ENCODE measurements around the gene BTBD2. TPM values are rescaled to one million over a fixed set of nuclear protein-coding genes. Genes with fewer than 3 reads are reported as not detected.
A peak's percentile ranks its signal among the peaks of the same experiment; 100 is the strongest.

Gene BTBD2
- total and polyA plus RNA-seq, 2 of the 13 experiments (the other 11 are each of a cell fraction or from before 2014, with no cell fraction given): 28.1 to 45.3 TPM

DNA sequence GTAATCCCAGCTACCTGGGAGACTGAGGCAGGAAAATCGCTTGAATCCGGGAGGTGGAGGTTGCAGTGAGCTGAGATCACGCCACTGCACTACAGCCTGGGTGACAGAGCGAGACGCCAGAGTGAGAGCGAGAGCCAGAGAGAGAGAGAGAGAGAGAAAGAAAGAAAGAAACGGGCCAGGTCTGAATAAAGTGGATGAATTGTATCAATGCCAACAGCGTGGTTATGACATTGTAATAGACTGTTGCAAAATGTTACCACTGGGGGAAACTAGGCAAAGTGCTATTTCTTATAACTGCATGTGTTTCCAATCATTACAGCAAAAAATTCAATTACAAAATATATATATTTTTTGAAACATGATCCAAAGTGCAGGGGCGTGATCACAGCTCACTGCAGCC, 11.8 kb upstream of the BTBD2 start:
- Histone ChIP-seq H3K79me2 (ENCODE audit: insufficient read depth, low read length) (no peaks in the 10 kb centered on the region), H3K4me3 (replicated peaks in 1 of 3; ENCODE audit: insufficient read depth in 1 of 3, low read depth in 2 of 3, low read length in 3 of 3) (no peak overlapping the region), H3K36me3 (replicated peaks in 1 of 2; ENCODE audit: control insufficient read depth in 1 of 2, insufficient read depth in 2 of 2, low read length in 2 of 2) (no peaks in the 10 kb centered on the region), H3K9ac (ENCODE audit: insufficient read depth, low read depth, low read length) (no peak overlapping the region), H3K4me1 (ENCODE audit: insufficient read depth, low read length) (peaks cover 23% of the 10 kb centered on the region), H3K4me2 (ENCODE audit: low read depth, low read length) (no peak overlapping the region), H3K27me3 (ENCODE audit: control insufficient read depth in 1 of 2, insufficient read depth in 2 of 2, low read length in 2 of 2) (peaks cover 0 to 3% of the 10 kb centered on the region in 2 experiments; a peak in 1 of 5 replicates), H2AFZ (ENCODE audit: low read length) (no peak overlapping the region), H3K9me3 (ENCODE audit: low read length) (peaks cover 4% of the 10 kb centered on the region), H4K20me1 (ENCODE audit: insufficient read depth, low read length) (no peaks in the 10 kb centered on the region), H3K27ac (ENCODE audit: extremely low read length, insufficient read depth, low read length) (no peak overlapping the region)
- TF ChIP-seq CEBPB (IDR thresholded peaks at IDR 0.05; ENCODE audit: borderline replicate concordance, low read depth, low read length) (peak; percentile 64; the same call in 1 of the 2 replicates), HMGA1 (CRISPR knock-in tag; conservative IDR thresholded peaks at IDR 0.05) (no peak), ZNF652 (CRISPR knock-in tag; IDR thresholded peaks at IDR 0.05; ENCODE audit: borderline replicate concordance, low read depth) (no peak), ZFYVE20 (CRISPR knock-in tag; IDR thresholded peaks at IDR 0.05; ENCODE audit: borderline replicate concordance, low read depth) (no peak), ARNTL (CRISPR knock-in tag; IDR thresholded peaks at IDR 0.05) (no peak)
- TF ChIP-seq, protein P1, sequence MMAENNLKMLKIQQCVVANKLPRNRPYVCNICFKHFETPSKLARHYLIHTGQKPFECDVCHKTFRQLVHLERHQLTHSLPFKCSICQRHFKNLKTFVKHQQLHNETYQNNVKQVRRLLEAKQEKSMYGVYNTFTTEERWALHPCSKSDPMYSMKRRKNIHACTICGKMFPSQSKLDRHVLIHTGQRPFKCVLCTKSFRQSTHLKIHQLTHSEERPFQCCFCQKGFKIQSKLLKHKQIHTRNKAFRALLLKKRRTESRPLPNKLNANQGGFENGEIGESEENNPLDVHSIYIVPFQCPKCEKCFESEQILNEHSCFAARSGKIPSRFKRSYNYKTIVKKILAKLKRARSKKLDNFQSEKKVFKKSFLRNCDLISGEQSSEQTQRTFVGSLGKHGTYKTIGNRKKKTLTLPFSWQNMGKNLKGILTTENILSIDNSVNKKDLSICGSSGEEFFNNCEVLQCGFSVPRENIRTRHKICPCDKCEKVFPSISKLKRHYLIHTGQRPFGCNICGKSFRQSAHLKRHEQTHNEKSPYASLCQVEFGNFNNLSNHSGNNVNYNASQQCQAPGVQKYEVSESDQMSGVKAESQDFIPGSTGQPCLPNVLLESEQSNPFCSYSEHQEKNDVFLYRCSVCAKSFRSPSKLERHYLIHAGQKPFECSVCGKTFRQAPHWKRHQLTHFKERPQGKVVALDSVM (CRISPR knock-in tag; IDR thresholded peaks at IDR 0.05): peak; percentile 40; the same call in 1 of the 2 replicates
- WGBS (ENCODE audit: low lambda C conversion rate): 23% methylated on average over 9 of the region's 9 CpGs
- in situ Hi-C loops (cut with HindIII; ENCODE audit: extremely low pct_ligation_motif_present, low pct_unique_long_range_greater_than_20kb): no loop called here
- POLR2A ChIA-PET: interaction anchor here (1.3 kb wide), 1 partner anchor 33 kb away, joined by 3 read pairs; no protein-coding TSS in a partner anchor
- BruUV-seq (replicated peaks): no TSS peak
- intact Hi-C loops (cut with micrococcal nuclease; ENCODE audit: unreplicated experiment): no loop called here
- DNase-seq (ENCODE audit: low spot score): no peak
- ATAC-seq: peak; percentile 22; the same call in 1 of the 3 replicates
- CTCF ChIA-PET (ENCODE audit: low intra/inter-chr PET ratio, low total read pairs): no interaction called here
- FAIRE-seq: no peak

DNA sequence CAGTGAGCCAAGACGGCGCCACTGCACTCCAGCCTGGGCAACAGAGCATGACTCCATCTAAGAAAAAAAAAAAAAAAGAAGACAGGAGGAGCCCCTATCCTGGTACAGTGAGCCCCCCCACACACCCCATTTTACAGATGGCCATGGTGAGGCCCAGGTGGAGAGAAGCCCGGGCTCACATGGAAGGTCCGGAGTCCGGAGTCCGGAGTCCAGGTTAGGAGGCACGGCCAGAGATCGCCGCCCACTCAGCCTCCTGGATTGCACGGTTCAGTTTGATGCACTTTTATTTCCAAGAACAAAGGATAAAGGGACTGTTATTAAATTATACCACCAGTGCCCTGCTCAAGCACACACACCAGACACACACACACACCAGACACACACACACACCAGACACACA, 11.3 kb upstream of the BTBD2 start:
- POLR2A ChIA-PET: interaction anchor here (0.9 kb wide), 1 partner anchor 34 kb away, joined by 3 read pairs; no protein-coding TSS in a partner anchor
- no peak overlapping the region for H2AFZ ChIP-seq (ENCODE audit: low read length)
- CTCF ChIA-PET (ENCODE audit: low intra/inter-chr PET ratio, low total read pairs): no interaction called here
- H3K4me3 ChIP-seq (replicated peaks in 1 of 3; ENCODE audit: insufficient read depth in 1 of 3, low read depth in 2 of 3, low read length in 3 of 3): no peak overlapping the region
- in situ Hi-C loops (cut with HindIII; ENCODE audit: extremely low pct_ligation_motif_present, low pct_unique_long_range_greater_than_20kb) (no loop called here), intact Hi-C loops (cut with micrococcal nuclease; ENCODE audit: unreplicated experiment) (no loop called here)
- no peaks in the 10 kb centered on the region for H3K79me2 ChIP-seq (ENCODE audit: insufficient read depth, low read length)
- BruUV-seq (replicated peaks): no TSS peak
- H3K9ac ChIP-seq (ENCODE audit: insufficient read depth, low read depth, low read length): no peak overlapping the region
- H3K9me3 ChIP-seq (ENCODE audit: low read length): peaks cover 4% of the 10 kb centered on the region
- DNase-seq (ENCODE audit: low spot score) (no peak), ATAC-seq (peak; percentile 28; the same call in 1 of the 3 replicates), FAIRE-seq (no peak)
- 28% methylated on average over 5 of the region's 10 CpGs for WGBS (ENCODE audit: low lambda C conversion rate)
- peaks cover 17% of the 10 kb centered on the region for H3K4me1 ChIP-seq (ENCODE audit: insufficient read depth, low read length)
- no peaks in the 10 kb centered on the region for H3K36me3 ChIP-seq (replicated peaks in 1 of 2; ENCODE audit: control insufficient read depth in 1 of 2, insufficient read depth in 2 of 2, low read length in 2 of 2)
- H3K27me3 ChIP-seq (ENCODE audit: control insufficient read depth in 1 of 2, insufficient read depth in 2 of 2, low read length in 2 of 2): no peaks in the 10 kb centered on the region; a peak in 1 of 5 replicates
- H3K27ac ChIP-seq (ENCODE audit: extremely low read length, insufficient read depth, low read length): no peak overlapping the region
- no peak overlapping the region for H3K4me2 ChIP-seq (ENCODE audit: low read depth, low read length)
- no peaks in the 10 kb centered on the region for H4K20me1 ChIP-seq (ENCODE audit: insufficient read depth, low read length)
- peak; percentile 87 for TF ChIP-seq KDM1A (CRISPR knock-in tag; IDR thresholded peaks at IDR 0.05)
- TF ChIP-seq, protein P2, sequence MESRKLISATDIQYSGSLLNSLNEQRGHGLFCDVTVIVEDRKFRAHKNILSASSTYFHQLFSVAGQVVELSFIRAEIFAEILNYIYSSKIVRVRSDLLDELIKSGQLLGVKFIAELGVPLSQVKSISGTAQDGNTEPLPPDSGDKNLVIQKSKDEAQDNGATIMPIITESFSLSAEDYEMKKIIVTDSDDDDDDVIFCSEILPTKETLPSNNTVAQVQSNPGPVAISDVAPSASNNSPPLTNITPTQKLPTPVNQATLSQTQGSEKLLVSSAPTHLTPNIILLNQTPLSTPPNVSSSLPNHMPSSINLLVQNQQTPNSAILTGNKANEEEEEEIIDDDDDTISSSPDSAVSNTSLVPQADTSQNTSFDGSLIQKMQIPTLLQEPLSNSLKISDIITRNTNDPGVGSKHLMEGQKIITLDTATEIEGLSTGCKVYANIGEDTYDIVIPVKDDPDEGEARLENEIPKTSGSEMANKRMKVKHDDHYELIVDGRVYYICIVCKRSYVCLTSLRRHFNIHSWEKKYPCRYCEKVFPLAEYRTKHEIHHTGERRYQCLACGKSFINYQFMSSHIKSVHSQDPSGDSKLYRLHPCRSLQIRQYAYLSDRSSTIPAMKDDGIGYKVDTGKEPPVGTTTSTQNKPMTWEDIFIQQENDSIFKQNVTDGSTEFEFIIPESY (CRISPR knock-in tag; IDR thresholded peaks at IDR 0.05): no peak
- TF ChIP-seq ARHGAP35 (CRISPR knock-in tag; IDR thresholded peaks at IDR 0.05; ENCODE audit: borderline replicate concordance): no peak
- TF ChIP-seq NCOR1 (IDR thresholded peaks at IDR 0.05; ENCODE audit: borderline replicate concordance, low read length): peak; percentile 83
- TF ChIP-seq, protein P3, sequence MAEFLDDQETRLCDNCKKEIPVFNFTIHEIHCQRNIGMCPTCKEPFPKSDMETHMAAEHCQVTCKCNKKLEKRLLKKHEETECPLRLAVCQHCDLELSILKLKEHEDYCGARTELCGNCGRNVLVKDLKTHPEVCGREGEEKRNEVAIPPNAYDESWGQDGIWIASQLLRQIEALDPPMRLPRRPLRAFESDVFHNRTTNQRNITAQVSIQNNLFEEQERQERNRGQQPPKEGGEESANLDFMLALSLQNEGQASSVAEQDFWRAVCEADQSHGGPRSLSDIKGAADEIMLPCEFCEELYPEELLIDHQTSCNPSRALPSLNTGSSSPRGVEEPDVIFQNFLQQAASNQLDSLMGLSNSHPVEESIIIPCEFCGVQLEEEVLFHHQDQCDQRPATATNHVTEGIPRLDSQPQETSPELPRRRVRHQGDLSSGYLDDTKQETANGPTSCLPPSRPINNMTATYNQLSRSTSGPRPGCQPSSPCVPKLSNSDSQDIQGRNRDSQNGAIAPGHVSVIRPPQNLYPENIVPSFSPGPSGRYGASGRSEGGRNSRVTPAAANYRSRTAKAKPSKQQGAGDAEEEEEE (CRISPR knock-in tag; IDR thresholded peaks at IDR 0.05; ENCODE audit: borderline replicate concordance): no peak

Data from HepG2 (cell line).